IMR-90 (cell line): Measurements from ENCODE around the gene GDPD5. TPM values are rescaled to one million over a fixed set of nuclear protein-coding genes. Genes with fewer than 3 reads are reported as not detected.

ENCODE experiments used
- ATAC-seq: fragments of 200-7000 bp; cut with Tn5 transposase; 2 replicates; pipeline ENCODE4 v1.9.1; 2020; ENCODE audit warnings: low read depth, mild to moderate bottlenecking, moderate library complexity
- BruUV-seq: library from RNA; stranded (reverse); fragments of 400-500 nt; replicated peaks from 2 replicates; lab custom pipeline; 2021; lab: Mats Ljungman, UMichigan
- CTCF ChIA-PET: fragments of 300-600 bp; formaldehyde crosslinking; extraction: SDS; loops from one replicate; lab custom pipeline; 2021; ENCODE audit warnings: antibody characterized with exemption; lab: Yijun Ruan, JAX
- POLR2A ChIA-PET: fragments of 300-600 bp; sonication (Branson Sonifier 250); formaldehyde crosslinking; loops from one replicate; lab custom pipeline; 2022; ENCODE audit warnings: antibody characterized with exemption; ENCODE audit not compliant: unreplicated experiment; lab: Charles Lee
- DNase-seq: peaks from one replicate; pipeline ENCODE4 v3.0.0; 2013
- H2AFZ ChIP-seq: replicated peaks from 2 replicates; pipeline ENCODE3; 2013; ENCODE audit warnings: low read length, mild to moderate bottlenecking; ENCODE audit not compliant: poor library complexity
- H2AK5ac ChIP-seq: 2 replicates; pipeline ENCODE4 v1.6.1; 2013; ENCODE audit warnings: low read depth, low read length, inconsistent platforms
- H2AK9ac ChIP-seq: replicated peaks from 2 replicates; pipeline ENCODE3; 2013; ENCODE audit warnings: mild to moderate bottlenecking, low read depth, low read length, moderate library complexity; ENCODE audit not compliant: poor library complexity
- H2BK120ac ChIP-seq: 2 replicates; pipeline ENCODE4 v1.6.1; 2013; ENCODE audit warnings: low read depth, low read length, inconsistent platforms
- H2BK15ac ChIP-seq: 3 replicates; pipeline ENCODE4 v1.6.1; 2013; ENCODE audit warnings: low read depth, low read length, inconsistent platforms
- H2BK20ac ChIP-seq: 2 replicates; pipeline ENCODE4 v1.6.1; 2013; ENCODE audit warnings: low read depth, mild to moderate bottlenecking, inconsistent platforms, low read length, moderate library complexity
- H2BK5ac ChIP-seq: 2 replicates; pipeline ENCODE4 v1.6.1; 2013; ENCODE audit warnings: mild to moderate bottlenecking, low read depth, low read length, inconsistent platforms; ENCODE audit not compliant: poor library complexity, severe bottlenecking
- H3K14ac ChIP-seq: replicated peaks from 2 replicates; pipeline ENCODE4 v1.6.1; 2013; ENCODE audit warnings: low read depth, low read length, inconsistent platforms
- H3K18ac ChIP-seq: 2 replicates; pipeline ENCODE4 v1.6.1; 2013; ENCODE audit warnings: low read depth, low read length, control low read depth
- H3K23ac ChIP-seq: 2 replicates; pipeline ENCODE4 v1.6.1; 2013; ENCODE audit warnings: low read depth, low read length, inconsistent platforms
- H3K27ac ChIP-seq: 2 replicates; pipeline ENCODE4 v1.5.1; 2013; ENCODE audit warnings: mild to moderate bottlenecking, control low read depth, low read length; ENCODE audit not compliant: insufficient read depth
- H3K27me3 ChIP-seq: 2 replicates; pipeline ENCODE4 v1.6.1; 2013; ENCODE audit warnings: low read length; ENCODE audit not compliant: control insufficient read depth, insufficient read depth
- H3K36me3 ChIP-seq: 2 replicates; pipeline ENCODE4 v1.6.1; 2013; ENCODE audit warnings: low read length, mixed read lengths; ENCODE audit not compliant: control insufficient read depth, insufficient read depth
- H3K4ac ChIP-seq: 2 replicates; pipeline ENCODE4 v1.6.1; 2013; ENCODE audit warnings: low read depth, low read length, inconsistent platforms
- H3K4me1 ChIP-seq: 2 replicates; pipeline ENCODE4 v1.6.1; 2013; ENCODE audit warnings: low read length, mixed read lengths; ENCODE audit not compliant: control insufficient read depth, insufficient read depth
- H3K4me2 ChIP-seq: 2 replicates; pipeline ENCODE4 v1.6.1; 2013; ENCODE audit warnings: low read depth, mild to moderate bottlenecking, control low read depth, low read length, moderate library complexity
- H3K4me3 ChIP-seq: 2 replicates; pipeline ENCODE4 v1.5.1; 2013; ENCODE audit warnings: low read depth, mild to moderate bottlenecking, control low read depth, low read length, moderate library complexity; ENCODE audit not compliant: insufficient read depth
- H3K56ac ChIP-seq: 2 replicates; pipeline ENCODE4 v1.6.1; 2013; ENCODE audit warnings: low read length, inconsistent platforms; ENCODE audit not compliant: insufficient read depth; ENCODE audit errors: extremely low read depth
- H3K79me1 ChIP-seq, 2 experiments: 2 replicates each; pipeline ENCODE4 v1.6.1; 2013; ENCODE audit warnings: low read length in 2 of 2, inconsistent platforms in 1 of 2, low read depth in 1 of 2
- H3K9ac ChIP-seq: 2 replicates; pipeline ENCODE4 v1.6.1; 2013; ENCODE audit warnings: low read depth, low read length, control low read depth
- H3K9me1 ChIP-seq: 2 replicates; pipeline ENCODE4 v1.6.1; 2013; ENCODE audit warnings: low read length, inconsistent platforms; ENCODE audit not compliant: insufficient read depth
- H3K9me3 ChIP-seq: 2 replicates; pipeline ENCODE4 v1.6.1; 2013; ENCODE audit warnings: low read length; ENCODE audit not compliant: control insufficient read depth, insufficient read depth
- H4K20me1 ChIP-seq: 2 replicates; pipeline ENCODE4 v1.6.1; 2013; ENCODE audit warnings: low read length, inconsistent platforms; ENCODE audit not compliant: insufficient read depth
- H4K5ac ChIP-seq: 2 replicates; pipeline ENCODE4 v1.6.1; 2013; ENCODE audit warnings: mild to moderate bottlenecking, low read depth, low read length, control low read depth
- H4K8ac ChIP-seq, 2 experiments: 2 replicates each; pipeline ENCODE4 v1.6.1; 2013; ENCODE audit warnings: low read depth in 2 of 2, low read length in 2 of 2, control low read depth in 1 of 2, inconsistent platforms in 1 of 2
- H4K91ac ChIP-seq: 2 replicates; pipeline ENCODE4 v1.6.1; 2013; ENCODE audit warnings: low read depth, low read length, inconsistent platforms; ENCODE audit not compliant: insufficient read depth
- BHLHE40 ChIP-seq: fragments of 150-350 bp; IDR thresholded peaks from 2 replicates; pipeline ENCODE4 v1.6.1; 2016; ENCODE audit warnings: mild to moderate bottlenecking, low read depth, low read length
- MAFK ChIP-seq: IDR thresholded peaks from 2 replicates; pipeline ENCODE4 v1.6.1; 2012; ENCODE audit warnings: low read depth, low read length, improper control_type of control experiment
- MXI1 ChIP-seq: IDR thresholded peaks from 2 replicates; pipeline ENCODE4 v1.6.1; 2012; ENCODE audit warnings: low read depth, mild to moderate bottlenecking, low read length, moderate library complexity, borderline replicate concordance
- RCOR1 ChIP-seq: IDR thresholded peaks from 2 replicates; pipeline ENCODE4 v1.6.1; 2012; ENCODE audit warnings: mild to moderate bottlenecking, low read length, improper control_type of control experiment; ENCODE audit not compliant: insufficient replicate concordance
- SMC3 ChIP-seq: fragments of 150-350 bp; IDR thresholded peaks from 2 replicates; pipeline ENCODE4 v1.6.1; 2016; ENCODE audit warnings: low read depth, mild to moderate bottlenecking, antibody characterized with exemption, low read length, moderate library complexity
- WGBS, 2 experiments: methylation state at CpG; one replicate each; pipeline versions ENCODE4 v1.1.5 to v1.1.7; 2013; ENCODE audit warnings: missing lambda C conversion rate in 2 of 2; ENCODE audit not compliant: insufficient read length in 1 of 2; ENCODE audit errors: extremely low coverage in 2 of 2; 5-methylcytosine and 5-hydroxymethylcytosine counted together
- dilution Hi-C: fragments of 300-500 bp; cut with HindIII; formaldehyde crosslinking; loops from one replicate; pipeline ENCODE4 v1.14.3; 2018; ENCODE audit warnings: low sequenced_read_pairs; ENCODE audit not compliant: unreplicated experiment
- in situ Hi-C: fragments of 300-500 bp; cut with MboI; formaldehyde crosslinking; loops from 3 replicates; pipeline ENCODE4 v1.14.3; 2019; ENCODE audit warnings: low sequenced_read_pairs, inconsistent platforms, mixed read lengths
- intact Hi-C: fragments of 100-400 bp; cut with micrococcal nuclease; formaldehyde crosslinking; loops from 2 replicates; pipeline ENCODE4 v1.10.0; 2022
- polyA plus RNA-seq, 3 experiments: library from polyadenylated mRNA; depleted of rRNA; stranded (reverse); fragments of >200 nt; gene quantifications; 2 replicates each; pipeline ENCODE4 v1.2.3, GENCODE V29; 2012; ENCODE audit warnings: low replicate concordance in 1 of 3
- total RNA-seq: library from RNA; depleted of rRNA; stranded (reverse); fragments of >200 nt; gene quantifications from 2 replicates; pipeline ENCODE4 v1.2.3, GENCODE V29; 2012

GDPD5 gene
- total and polyA plus RNA-seq, 2 of the 4 experiments (the other 2 are of a cell fraction), result 2.0 to 7.9 TPM

DNA sequence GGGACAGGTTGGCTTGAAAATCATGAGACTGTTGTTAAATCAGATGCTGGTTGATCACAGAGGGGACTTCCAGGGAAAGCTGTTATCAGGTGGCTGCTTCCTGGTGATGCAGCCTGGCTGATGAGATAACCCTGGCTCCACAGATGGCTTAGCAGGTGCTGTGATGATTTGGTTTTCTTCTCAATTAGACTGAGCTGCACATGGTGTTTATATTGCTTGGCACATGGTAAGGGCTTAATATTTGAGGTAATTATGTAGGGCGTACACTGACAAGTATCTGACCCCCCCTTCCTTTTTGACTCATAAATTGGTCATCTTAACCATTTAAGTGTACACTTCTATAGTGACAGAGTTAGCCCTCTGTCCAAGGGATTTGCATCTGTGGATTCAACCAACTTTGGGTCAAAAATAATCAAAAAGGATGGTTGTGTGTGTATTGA, 119.4 kb downstream of the GDPD5 start:
- TF ChIP-seq MAFK (no peak), BHLHE40 (peak; percentile 55; the same call in 1 of the 2 replicates), RCOR1 (peak; percentile 73), MXI1 (peak; percentile 46; the same call in 1 of the 2 replicates), SMC3 (no peak)
- intact Hi-C loops (no loop called here), dilution Hi-C loops (no loop called here), in situ Hi-C loops (no loop called here)
- Histone ChIP-seq H3K9ac (no peak overlapping the region), H2BK15ac (no peak overlapping the region), H3K27ac (no peak overlapping the region), H2AK9ac (no peak overlapping the region), H3K4me3 (no peak overlapping the region), H3K56ac (no peak overlapping the region), H3K23ac (no peak overlapping the region), H4K20me1 (peaks cover 75% of the 10 kb centered on the region), H3K36me3 (peaks cover 56% of the 10 kb centered on the region), H3K4me1 (peaks cover 5% of the 10 kb centered on the region), H4K91ac (no peak overlapping the region), H2BK120ac (no peak overlapping the region), H3K9me3 (no peaks in the 10 kb centered on the region), H3K14ac (no peak overlapping the region), H2BK5ac (no peak overlapping the region), H3K18ac (no peak overlapping the region), H3K79me1 (peaks cover 19 to 62% of the 10 kb centered on the region in 2 experiments), H2BK20ac (no peak overlapping the region), H4K5ac (no peak overlapping the region), H3K4ac (no peak overlapping the region), H3K9me1 (peaks cover 6% of the 10 kb centered on the region; the same call in 1 of the 2 replicates), H2AK5ac (no peak overlapping the region), H3K27me3 (no peaks in the 10 kb centered on the region), H4K8ac (no peak overlapping the region), H2AFZ (no peak overlapping the region), H3K4me2 (peak overlapping the region; percentile 1; the same call in 1 of the 2 replicates)
- POLR2A ChIA-PET, result no interaction called here
- no CpG with 5 or more reads among the region's 1 CpG for WGBS, 2 experiments
- DNase-seq, result peak; percentile 87
- CTCF ChIA-PET, result no interaction called here
- ATAC-seq, result peak; percentile 48
- BruUV-seq, result no TSS peak
